ENCODE results near the gene ANKRD44. TPM values are rescaled to one million over a fixed set of nuclear protein-coding genes. Genes with fewer than 3 reads are reported as not detected.

The ANKRD44 gene
- total and polyA plus RNA-seq, 2 of the 8 experiments (the other 6 are each of a cell fraction or from before 2014, with no cell fraction given) = 1.2 to 1.3 TPM

GRCh38 chr2:197152451-197153228 is 157.9 kb downstream of the ANKRD44 start:
- Histone ChIP-seq H3K79me2 (ENCODE audit: control insufficient read depth in 1 of 2, insufficient read depth in 2 of 2, low read length in 2 of 2) (no peaks in the 10 kb centered on the region), H4K91ac (replicated peaks; ENCODE audit: insufficient read length, low read length) (no peak overlapping the region), H3K9ac (replicated peaks in 1 of 4; ENCODE audit: extremely low read depth in 1 of 4, low read depth in 3 of 4, low read length in 3 of 4) (no peak overlapping the region), H3K4me3 (ENCODE audit: extremely low read depth in 1 of 4, insufficient read depth in 2 of 4, low read depth in 3 of 4, low read length in 4 of 4) (no peak overlapping the region), H3K18ac (ENCODE audit: extremely low read depth, low read length) (no peak overlapping the region), H4K20me1 (replicated peaks in 1 of 2; ENCODE audit: control insufficient read depth in 1 of 2, insufficient read depth in 2 of 2, low read length in 2 of 2) (no peaks in the 10 kb centered on the region), H2BK15ac (ENCODE audit: low read length) (no peak overlapping the region), H2BK20ac (ENCODE audit: low read length) (no peak overlapping the region), H3K4me1 (replicated peaks in 1 of 4; ENCODE audit: control insufficient read depth in 3 of 4, insufficient read depth in 4 of 4, low read length in 3 of 4) (peaks cover 0 to 3% (median 1%) of the 10 kb centered on the region in 4 experiments; a peak in 3 of 7 replicates), H2BK120ac (replicated peaks; ENCODE audit: low read depth, low read length) (no peak overlapping the region), H3K27ac (ENCODE audit: low read depth, low read length) (no peak overlapping the region), H3K23ac (ENCODE audit: insufficient read length) (no peak overlapping the region), H2AFZ (ENCODE audit: low read length) (no peak overlapping the region), H4K5ac (ENCODE audit: insufficient read length, low read depth, low read length) (no peak overlapping the region), H4K8ac (ENCODE audit: extremely low read depth, insufficient read depth, low read length) (no peak overlapping the region), H3K14ac (ENCODE audit: insufficient read length) (no peak overlapping the region), H2AK5ac (ENCODE audit: low read depth, low read length) (no peak overlapping the region), H2BK12ac (ENCODE audit: low read depth, low read length) (no peak overlapping the region), H3K36me3 (ENCODE audit: control insufficient read depth in 2 of 4, insufficient read depth in 4 of 4, low read length in 3 of 4) (no peaks in the 10 kb centered on the region), H3K9me3 (ENCODE audit: insufficient read depth in 2 of 2, low read depth in 1 of 2, low read length in 1 of 2) (no peaks in the 10 kb centered on the region), H3K4me2 (ENCODE audit: insufficient read depth in 1 of 2, low read depth in 2 of 2, low read length in 2 of 2) (no peak overlapping the region), H3K79me1 (ENCODE audit: low read depth, low read length) (no peaks in the 10 kb centered on the region), H3K4ac (replicated peaks; ENCODE audit: insufficient read length, low read depth, low read length) (no peak overlapping the region), H3K23me2 (ENCODE audit: low read depth, low read length) (no peaks in the 10 kb centered on the region), H3K56ac (replicated peaks; ENCODE audit: insufficient read length, low read depth, low read length) (no peak overlapping the region), H2BK5ac (ENCODE audit: low read depth, low read length) (no peak overlapping the region), H3K27me3 (replicated peaks in 1 of 4; ENCODE audit: control insufficient read depth in 3 of 4, extremely low read depth in 1 of 4, insufficient read depth in 3 of 4, low read length in 3 of 4) (no peaks in the 10 kb centered on the region)
- DNase-seq (ENCODE audit: low read depth in 1 of 2, low spot score in 2 of 2) = no peak
- no peak for FAIRE-seq
- ChIA-PET CTCF (ENCODE audit: partially characterized antibody) (interaction anchor here (0.6 to 3.4 kb wide), 9 partner anchors 13 to 482 kb away, joined by 3 to 16 read pairs (median 3); no protein-coding TSS in a partner anchor), POLR2A (ENCODE audit: partially characterized antibody) (interaction anchor here (0.9 kb wide), 1 partner anchor 35 kb away, joined by 5 read pairs; no protein-coding TSS in a partner anchor)
- 91% methylated on average over 7 of the region's 7 CpGs; no CpG with 5 or more reads in 1 of the 2 experiments for WGBS, 2 experiments (ENCODE audit: extremely low coverage in 1 of 2, insufficient coverage in 1 of 2, insufficient read length in 1 of 2, insufficient replicate concordance in 2 of 2, low coverage in 1 of 2, low lambda C conversion rate in 2 of 2, missing lambda C conversion rate in 1 of 2)
- TF ChIP-seq TAF1 (IDR thresholded peaks at IDR 0.05; ENCODE audit: low read depth, low read length) = no peak
- no peak for TF ChIP-seq JUND (IDR thresholded peaks at IDR 0.05; ENCODE audit: low read length)
- TF ChIP-seq HDAC2 (IDR thresholded peaks at IDR 0.05; ENCODE audit: borderline replicate concordance in 1 of 2, low read depth in 2 of 2, low read length in 2 of 2) = no peak
- no peak for TF ChIP-seq CTBP2 (IDR thresholded peaks at IDR 0.05; ENCODE audit: borderline replicate concordance, insufficient read depth, insufficient read length, low read length)
- no peak for TF ChIP-seq SUZ12 (IDR thresholded peaks at IDR 0.05; ENCODE audit: low read length)
- no peak for TF ChIP-seq ATF2 (IDR thresholded peaks at IDR 0.05; ENCODE audit: low read length)
- TF ChIP-seq SP4 (IDR thresholded peaks at IDR 0.05; ENCODE audit: low read length) = no peak
- TF ChIP-seq YY1 (IDR thresholded peaks at IDR 0.05; ENCODE audit: low read depth, low read length) = no peak
- no peak for TF ChIP-seq NANOG (IDR thresholded peaks at IDR 0.05; ENCODE audit: insufficient read depth, low read depth, low read length, poor library complexity, severe bottlenecking)
- TF ChIP-seq SP1 (IDR thresholded peaks at IDR 0.05; ENCODE audit: low read depth, low read length) = no peak

Data from H1 (cell line).